ENCODE measurements around the gene KRTAP5-5.
"Not testable (repeated sequence)": the region's sequence is repeated elsewhere in the genome, so short reads cannot be mapped to it uniquely, and the experiment has no call there.

Gene KRTAP5-5

GRCh38 chr11:1656061-1656441 is 26.5 kb downstream of the KRTAP5-5 start:
- Mint-ChIP-seq H3K4me3 (no peak overlapping the region), H3K36me3 (no peaks in the 10 kb centered on the region), H3K9me3 (no peaks in the 10 kb centered on the region), H3K27ac (no peak overlapping the region), H3K4me1 (peaks cover 15% of the 10 kb centered on the region), H3K27me3 (peaks cover 14% of the 10 kb centered on the region)

- H3K27me3 Mint-ChIP-seq: peaks cover 14% of the 10 kb centered on the region
- H3K9me3 Mint-ChIP-seq: no peaks in the 10 kb centered on the region
- H3K4me1 Mint-ChIP-seq: peaks cover 15% of the 10 kb centered on the region
- no peaks in the 10 kb centered on the region for H3K36me3 Mint-ChIP-seq
- H3K4me3 Mint-ChIP-seq: no peak overlapping the region
- no peak overlapping the region for H3K27ac Mint-ChIP-seq
Measured at GRCh38 chr11:1656670-1657069, 27.1 kb downstream of the KRTAP5-5 start.

- peaks cover 12% of the 10 kb centered on the region for H3K27me3 Mint-ChIP-seq
Measured at GRCh38 chr11:1659506-1659905, 29.9 kb downstream of the KRTAP5-5 start.

GRCh38 chr11:1660111-1660867 is 30.7 kb downstream of the KRTAP5-5 start:
- Mint-ChIP-seq H3K27me3 (peaks cover 12% of the 10 kb centered on the region), H3K36me3 (no peaks in the 10 kb centered on the region), H3K27ac (no peak overlapping the region), H3K4me1 (peaks cover 15% of the 10 kb centered on the region), H3K4me3 (peak overlapping the region; percentile 20), H3K9me3 (no peaks in the 10 kb centered on the region)

More at GRCh38 chr11:1659506-1659905, 29.9 kb downstream of the KRTAP5-5 start:
- no peak overlapping the region for H3K27ac Mint-ChIP-seq
- H3K4me3 Mint-ChIP-seq: no peak overlapping the region
- no peaks in the 10 kb centered on the region for H3K36me3 Mint-ChIP-seq
- H3K4me1 Mint-ChIP-seq: peaks cover 15% of the 10 kb centered on the region
- no peaks in the 10 kb centered on the region for H3K9me3 Mint-ChIP-seq

- H3K27ac Mint-ChIP-seq, H3K36me3 Mint-ChIP-seq, H3K9me3 Mint-ChIP-seq, H3K4me3 Mint-ChIP-seq: not testable (repeated sequence)
- Mint-ChIP-seq H3K27me3 (peaks cover 12% of the 10 kb centered on the region), H3K4me1 (peaks cover 15% of the 10 kb centered on the region)
Measured at GRCh38 chr11:1661454-1662269, 32.1 kb downstream of the KRTAP5-5 start.

GRCh38 chr11:1662699-1663283 is 33.2 kb downstream of the KRTAP5-5 start:
- not testable (repeated sequence) for H3K9me3 Mint-ChIP-seq, H3K36me3 Mint-ChIP-seq, H3K4me3 Mint-ChIP-seq, H3K27ac Mint-ChIP-seq
- Mint-ChIP-seq H3K27me3 (peaks cover 11% of the 10 kb centered on the region), H3K4me1 (peaks cover 15% of the 10 kb centered on the region)

- H3K4me3 Mint-ChIP-seq: no peak overlapping the region
- H3K9me3 Mint-ChIP-seq: no peaks in the 10 kb centered on the region
- H3K27ac Mint-ChIP-seq: no peak overlapping the region
- peaks cover under 1% of the 10 kb centered on the region for H3K4me1 Mint-ChIP-seq
- H3K27me3 Mint-ChIP-seq: peaks cover 19% of the 10 kb centered on the region
- no peaks in the 10 kb centered on the region for H3K36me3 Mint-ChIP-seq
Measured at GRCh38 chr11:1665313-1665712, 35.7 kb downstream of the KRTAP5-5 start.

GRCh38 chr11:1667121-1667850 is 37.7 kb downstream of the KRTAP5-5 start:
- Mint-ChIP-seq H3K4me3 (no peak overlapping the region), H3K27me3 (peaks cover 19% of the 10 kb centered on the region), H3K36me3 (no peaks in the 10 kb centered on the region), H3K27ac (no peak overlapping the region), H3K4me1 (no peaks in the 10 kb centered on the region), H3K9me3 (no peaks in the 10 kb centered on the region)

GRCh38 chr11:1667906-1668305 is 38.3 kb downstream of the KRTAP5-5 start:
- Mint-ChIP-seq H3K36me3 (no peaks in the 10 kb centered on the region), H3K27me3 (peaks cover 18% of the 10 kb centered on the region), H3K9me3 (no peaks in the 10 kb centered on the region), H3K4me1 (no peaks in the 10 kb centered on the region), H3K4me3 (no peak overlapping the region), H3K27ac (no peak overlapping the region)

- no peak overlapping the region for H3K27ac Mint-ChIP-seq
- peaks cover 18% of the 10 kb centered on the region for H3K27me3 Mint-ChIP-seq
- H3K36me3 Mint-ChIP-seq: no peaks in the 10 kb centered on the region
- no peaks in the 10 kb centered on the region for H3K4me1 Mint-ChIP-seq
- no peaks in the 10 kb centered on the region for H3K9me3 Mint-ChIP-seq
- H3K4me3 Mint-ChIP-seq: no peak overlapping the region
Measured at GRCh38 chr11:1668911-1669473, 39.4 kb downstream of the KRTAP5-5 start.

- Mint-ChIP-seq H3K4me3 (no peak overlapping the region), H3K9me3 (no peaks in the 10 kb centered on the region), H3K27ac (no peak overlapping the region), H3K4me1 (no peaks in the 10 kb centered on the region), H3K27me3 (peaks cover 18% of the 10 kb centered on the region), H3K36me3 (no peaks in the 10 kb centered on the region)
Measured at GRCh38 chr11:1669546-1670218, 40.1 kb downstream of the KRTAP5-5 start.

- not testable (repeated sequence) for H3K27ac Mint-ChIP-seq, H3K4me1 Mint-ChIP-seq, H3K9me3 Mint-ChIP-seq, H3K4me3 Mint-ChIP-seq, H3K36me3 Mint-ChIP-seq
- H3K27me3 Mint-ChIP-seq: peaks cover 21% of the 10 kb centered on the region
Measured at GRCh38 chr11:1670457-1670856, 40.9 kb downstream of the KRTAP5-5 start.

GRCh38 chr11:1670905-1671371 is 41.4 kb downstream of the KRTAP5-5 start:
- Mint-ChIP-seq H3K9me3 (no peaks in the 10 kb centered on the region), H3K4me3 (no peak overlapping the region), H3K27me3 (peaks cover 24% of the 10 kb centered on the region), H3K36me3 (no peaks in the 10 kb centered on the region), H3K4me1 (no peaks in the 10 kb centered on the region), H3K27ac (no peak overlapping the region)

- Mint-ChIP-seq H3K27me3 (peaks cover 27% of the 10 kb centered on the region), H3K4me1 (no peaks in the 10 kb centered on the region), H3K4me3 (no peak overlapping the region), H3K9me3 (no peaks in the 10 kb centered on the region), H3K27ac (no peak overlapping the region), H3K36me3 (no peaks in the 10 kb centered on the region)
Measured at GRCh38 chr11:1671658-1672057, 42.1 kb downstream of the KRTAP5-5 start.

Measured in activated naive CD4-positive, alpha-beta T cell treated with anti-CD3 and anti-CD28 coated beads, Interleukin-2, amount 50 U/mL, for 24 hours (primary cell).